GM12878 (cell line): ENCODE results near the gene BCCIP. TPM values are rescaled to one million over a fixed set of nuclear protein-coding genes. Genes with fewer than 3 reads are reported as not detected.

Experiments
- ATAC-seq: fragments of 200-7000 bp; cut with Tn5 transposase; 3 replicates; pipeline ENCODE4 v1.9.1; 2020; ENCODE audit warnings: mild to moderate bottlenecking, moderate library complexity
- BruUV-seq: library from RNA; stranded (reverse); fragments of 400-500 nt; replicated peaks from 2 replicates; lab custom pipeline; 2021; lab: Mats Ljungman, UMichigan
- CTCF ChIA-PET: fragments of 300-600 bp; sonication (Branson Sonifier 250); formaldehyde crosslinking; extraction: SDS; loops from one replicate; lab custom pipeline; 2021; ENCODE audit warnings: inconsistent platforms; lab: Yijun Ruan, JAX
- POLR2A ChIA-PET: fragments of 350-600 bp; formaldehyde crosslinking; extraction: SDS; loops from one replicate; lab custom pipeline; 2021; ENCODE audit warnings: inconsistent platforms; lab: Charles Lee
- RAD21 ChIA-PET: fragments of 300-600 bp; sonication (Branson Sonifier 250); formaldehyde crosslinking; loops from one replicate; lab custom pipeline; 2023; ENCODE audit warnings: antibody characterized with exemption; ENCODE audit not compliant: unreplicated experiment; lab: Charles Lee
- SMC1A ChIA-PET: fragments of 300-600 bp; sonication (Branson Sonifier 250); formaldehyde crosslinking; loops from one replicate; lab custom pipeline; 2023; ENCODE audit not compliant: unreplicated experiment, uncharacterized antibody; lab: Charles Lee
- DNase-seq: peaks from one replicate; pipeline ENCODE4 v3.0.0-alpha.2; 2011; ENCODE audit warnings: low read depth, low spot score
- FAIRE-seq: peaks from 3 replicates; lab custom pipeline; 2011; peaks lifted over from hg19 to GRCh38; lab: Jason Lieb, UNC
- H2AFZ ChIP-seq: 2 replicates; pipeline ENCODE4 v1.6.0; 2011; ENCODE audit warnings: low read depth, low read length, control low read depth; ENCODE audit not compliant: control insufficient read depth
- H3K27ac ChIP-seq: 2 replicates; pipeline ENCODE4 v1.5.1; 2011; ENCODE audit warnings: control low read depth; ENCODE audit not compliant: control insufficient read depth, insufficient read depth
- H3K27me3 ChIP-seq, 2 experiments: replicated peaks in 1 of 2; 2 replicates each; pipeline versions ENCODE4 v1.6.0 to v1.6.1; 2011; ENCODE audit warnings: low read length in 1 of 2; ENCODE audit not compliant: control insufficient read depth in 2 of 2, insufficient read depth in 2 of 2
- H3K36me3 ChIP-seq, 2 experiments: 2 replicates each; pipeline ENCODE4 v1.5.1; 2011; ENCODE audit warnings: low read length in 1 of 2; ENCODE audit not compliant: control insufficient read depth in 2 of 2, insufficient read depth in 2 of 2
- H3K4me1 ChIP-seq: 2 replicates; pipeline ENCODE4 v1.6.1; 2011; ENCODE audit warnings: mild to moderate bottlenecking, low read length, moderate library complexity, mixed read lengths; ENCODE audit not compliant: control insufficient read depth, insufficient read depth
- H3K4me2 ChIP-seq: 2 replicates; pipeline ENCODE4 v1.6.0; 2011; ENCODE audit warnings: control low read depth; ENCODE audit not compliant: control insufficient read depth, insufficient read depth
- H3K4me3 ChIP-seq: fragments of 200-600 bp; sonication (generic); 2 replicates; pipeline ENCODE4 v1.5.1; 2016
- H3K79me2 ChIP-seq: 2 replicates; pipeline ENCODE4 v1.6.0; 2011; ENCODE audit warnings: low read length; ENCODE audit not compliant: control insufficient read depth, insufficient read depth
- H3K9ac ChIP-seq: 2 replicates; pipeline ENCODE4 v1.8.0; 2011; ENCODE audit warnings: low read length, control low read depth, mixed read lengths; ENCODE audit not compliant: control insufficient read depth, insufficient read depth
- H3K9me3 ChIP-seq: replicated peaks from 3 replicates; pipeline ENCODE4 v1.5.1; 2011; ENCODE audit warnings: mild to moderate bottlenecking, low read length; ENCODE audit not compliant: control insufficient read depth, insufficient read depth
- H4K20me1 ChIP-seq: 2 replicates; pipeline ENCODE4 v1.6.0; 2011; ENCODE audit not compliant: control insufficient read depth, insufficient read depth
- BHLHE40 ChIP-seq, 2 experiments: fragments of 450-650 bp in 1 of 2; IDR thresholded peaks; 2 replicates each; pipeline ENCODE4 v1.6.1; 2011 to 2017; ENCODE audit warnings: low read depth in 2 of 2, borderline replicate concordance in 1 of 2, improper control_type of control experiment in 1 of 2, low read length in 1 of 2, mild to moderate bottlenecking in 1 of 2
- CBX5 ChIP-seq: sonication (generic); IDR thresholded peaks from 2 replicates; pipeline ENCODE4 v1.6.1; 2016; ENCODE audit warnings: low read depth, moderate library complexity, mild to moderate bottlenecking, inconsistent platforms
- JUND ChIP-seq: IDR thresholded peaks from 2 replicates; pipeline ENCODE4 v1.6.1; 2012; ENCODE audit warnings: low read depth, mild to moderate bottlenecking, low read length, improper control_type of control experiment, moderate library complexity
- PML ChIP-seq: IDR thresholded peaks from 2 replicates; pipeline ENCODE4 v1.6.1; 2012; ENCODE audit warnings: low read length, inconsistent platforms
- POLR2AphosphoS2 ChIP-seq: IDR thresholded peaks from 2 replicates; pipeline ENCODE4 v1.6.1; 2011; ENCODE audit warnings: low read depth, mild to moderate bottlenecking, low read length, improper control_type of control experiment, moderate library complexity
- SMAD5 ChIP-seq: IDR thresholded peaks from 2 replicates; pipeline ENCODE4 v1.6.1; 2016; ENCODE audit warnings: antibody characterized with exemption, low read depth
- SREBF1 ChIP-seq: IDR thresholded peaks from 2 replicates; pipeline ENCODE4 v1.6.1; 2012; ENCODE audit warnings: mild to moderate bottlenecking, low read length
- TCF12 ChIP-seq: IDR thresholded peaks from 2 replicates; pipeline ENCODE4 v1.6.1; 2011; ENCODE audit warnings: low read depth, mild to moderate bottlenecking, low read length
- YY1 ChIP-seq: IDR thresholded peaks from 2 replicates; pipeline ENCODE4 v1.6.1; 2011; ENCODE audit warnings: low read depth, mild to moderate bottlenecking, low read length
- WGBS: methylation state at CpG from one replicate; pipeline ENCODE4 v1.1.6; 2016; ENCODE audit warnings: low lambda C conversion rate; ENCODE audit not compliant: insufficient replicate concordance, insufficient coverage; ENCODE audit errors: missing lambda C conversion rate; 5-methylcytosine and 5-hydroxymethylcytosine counted together
- in situ Hi-C: fragments of 300-500 bp; cut with MboI; formaldehyde crosslinking; loops from 9 replicates; pipeline ENCODE4 v1.14.3; 2018; ENCODE audit warnings: mixed read lengths
- intact Hi-C: fragments of 100-400 bp; cut with micrococcal nuclease; formaldehyde crosslinking; loops from one replicate; pipeline ENCODE4 v1.14.2; 2022; ENCODE audit not compliant: unreplicated experiment
- polyA plus RNA-seq, 11 experiments: library from polyadenylated mRNA; depleted of rRNA in 4 of 11; unstranded in 6 of 11; stranded (reverse) in 5 of 11; fragments of >200 nt; fragmentation: Nextera tagmentation in 4 of 11; fragmentation: Illumina TruSeq in 1 of 11; extraction: Ambion mirVana in 4 of 11; extraction: Trizol in 1 of 11; gene quantifications; 1 replicate in 1 of 11; 2 replicates in 10 of 11; pipeline versions ENCODE4 v1.2.1 to v1.2.3, GENCODE V29; 2011 to 2016; ENCODE audit warnings: inconsistent platforms in 2 of 11, missing spikeins in 2 of 11, low read depth in 1 of 11
- total RNA-seq, 4 experiments: library from RNA; depleted of rRNA in 3 of 4; stranded (reverse); fragments of >200 nt in 3 of 4; fragmentation: Illumina TruSeq in 1 of 4; extraction: Trizol in 1 of 4; gene quantifications; 2 replicates each; pipeline versions ENCODE4 v1.2.1 to v1.2.3, GENCODE V29; 2013 to 2021
- TF ChIP-seq, protein P1 (sequence below): fragments of 450-650 bp; formaldehyde crosslinking; IDR thresholded peaks from 2 replicates; pipeline ENCODE4 v1.5.0; 2022; ENCODE audit warnings: mild to moderate bottlenecking, missing genetic modification characterization

The BCCIP gene
- total and polyA plus RNA-seq, 10 of the 15 experiments (the other 5 are each of a cell fraction or from before 2014, with no cell fraction given) = 61.2 to 225 (median 127) TPM

DNA sequence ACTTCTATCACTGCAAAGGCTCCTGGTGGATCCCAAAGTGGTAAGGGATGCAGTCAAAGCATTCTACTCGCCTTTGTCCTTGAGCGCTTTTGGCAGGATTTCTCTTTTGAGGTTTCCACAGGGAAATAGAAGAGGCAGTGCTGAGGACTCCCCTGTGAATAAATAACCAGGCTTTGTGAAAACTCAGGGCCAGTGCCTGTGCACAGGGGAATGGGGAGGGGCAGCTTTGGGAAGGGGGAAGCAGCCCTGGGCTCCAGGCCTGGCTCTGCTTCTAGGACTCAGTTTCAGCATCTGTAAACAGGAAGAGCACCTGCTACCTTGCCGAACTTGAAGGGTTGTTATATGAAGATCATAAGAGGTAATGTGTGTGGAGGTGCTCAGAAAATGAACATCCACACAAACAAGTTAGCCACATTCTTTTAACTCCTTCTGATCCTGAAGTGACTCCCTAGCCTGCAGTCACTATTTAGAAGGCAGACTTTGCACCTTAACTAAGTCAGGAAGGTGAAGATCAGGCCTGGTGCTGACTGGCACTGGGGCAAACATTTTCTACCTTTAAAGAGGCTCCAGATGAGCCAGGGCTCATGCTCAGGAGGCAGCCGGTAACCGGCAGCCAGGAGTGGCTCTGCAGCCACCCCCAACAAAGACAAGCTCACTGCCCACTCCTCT, 25.2 kb upstream of the BCCIP start:
- ATAC-seq (no peak), DNase-seq (no peak), FAIRE-seq (no peak)
- CTCF ChIA-PET = no interaction called here
- in situ Hi-C loops (no loop called here), intact Hi-C loops (no loop called here)
- no peak overlapping the region for H3K9ac ChIP-seq
- no peak overlapping the region for H3K27ac ChIP-seq
- no peak overlapping the region for H3K4me2 ChIP-seq
- POLR2A ChIA-PET = no interaction called here
- RAD21 ChIA-PET = no interaction called here
- SMC1A ChIA-PET = interaction anchor here (0.7 kb wide), 1 partner anchor 25 kb away, joined by 3 read pairs; the partner anchor contains the start of genes BCCIP and UROS
- WGBS = 70% methylated on average over 5 of the region's 5 CpGs
- H3K4me1 ChIP-seq = no peaks in the 10 kb centered on the region
- TF ChIP-seq CBX5 = no peak
- H4K20me1 ChIP-seq = no peaks in the 10 kb centered on the region
- peaks cover 0 to 12% of the 10 kb centered on the region in 2 experiments for H3K36me3 ChIP-seq
- H3K27me3 ChIP-seq = no peaks in the 10 kb centered on the region
- H2AFZ ChIP-seq = no peak overlapping the region
- no TSS peak for BruUV-seq
- H3K79me2 ChIP-seq = no peaks in the 10 kb centered on the region
- no peaks in the 10 kb centered on the region for H3K9me3 ChIP-seq
- H3K4me3 ChIP-seq = no peak overlapping the region

DNA sequence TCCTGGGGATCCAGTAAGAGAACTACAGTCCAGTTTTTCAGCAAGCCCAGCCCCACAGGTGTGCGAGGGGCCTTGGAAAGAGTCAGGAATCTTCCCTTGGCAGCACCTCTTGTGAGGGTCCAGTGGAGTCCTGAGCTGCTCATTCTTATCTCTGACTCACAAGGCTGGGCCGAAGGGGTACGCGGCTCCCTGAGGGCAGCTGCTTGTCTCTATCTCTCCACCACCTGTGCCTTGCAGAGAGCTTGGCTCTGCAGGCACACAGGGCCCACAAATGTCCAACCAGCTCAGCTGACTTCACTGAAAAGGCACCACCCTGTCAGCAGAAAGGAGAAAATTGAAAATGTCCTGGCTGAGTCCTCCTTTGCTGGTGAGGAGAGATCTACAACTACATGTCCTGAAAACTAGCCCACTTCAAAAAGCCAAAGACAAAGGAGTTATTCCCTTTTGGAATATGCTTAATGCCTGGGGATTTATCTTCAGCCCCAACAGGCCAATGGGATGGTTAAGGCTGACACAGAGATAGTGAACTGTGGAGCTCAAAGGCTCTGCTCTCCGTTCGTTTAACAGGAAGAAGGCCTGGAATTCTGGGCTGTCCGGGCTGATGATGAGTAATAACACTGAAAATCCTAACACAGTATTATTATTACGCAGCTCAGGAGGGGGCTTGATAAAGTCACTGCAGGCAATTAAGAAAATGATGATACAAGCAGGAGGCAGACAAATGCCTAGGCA, 23.7 kb upstream of the BCCIP start:
- RAD21 ChIA-PET = no interaction called here
- H3K9ac ChIP-seq = no peak overlapping the region
- H2AFZ ChIP-seq = no peak overlapping the region
- H4K20me1 ChIP-seq = no peaks in the 10 kb centered on the region
- POLR2A ChIA-PET = interaction anchor here (0.7 kb wide), 1 partner anchor 59 kb away, joined by 3 read pairs; no protein-coding TSS in a partner anchor
- H3K36me3 ChIP-seq = peaks cover 0 to 15% of the 10 kb centered on the region in 2 experiments; a peak in 3 of 4 replicates
- no peaks in the 10 kb centered on the region for H3K4me1 ChIP-seq
- intact Hi-C loops = no loop called here
- H3K9me3 ChIP-seq = no peaks in the 10 kb centered on the region
- SMC1A ChIA-PET = no interaction called here
- no peak overlapping the region for H3K4me2 ChIP-seq
- in situ Hi-C loops = no loop called here
- ATAC-seq = no peak
- FAIRE-seq = no peak
- no peak for DNase-seq
- WGBS = 97% methylated on average over 8 of the region's 8 CpGs
- H3K27me3 ChIP-seq = no peaks in the 10 kb centered on the region
- no TSS peak for BruUV-seq
- H3K79me2 ChIP-seq = no peaks in the 10 kb centered on the region
- no peak overlapping the region for H3K27ac ChIP-seq
- H3K4me3 ChIP-seq = no peak overlapping the region
- CTCF ChIA-PET = no interaction called here
- TF ChIP-seq POLR2AphosphoS2 (no peak), BHLHE40 (IDR thresholded peaks at IDR 0.05; ENCODE audit: borderline replicate concordance in 1 of 2, low read depth in 2 of 2, low read length in 1 of 2) (no peak), YY1 (no peak), SREBF1 (no peak), TCF12 (no peak), JUND (no peak), SMAD5 (no peak), PML (no peak)
- TF ChIP-seq, protein P1, sequence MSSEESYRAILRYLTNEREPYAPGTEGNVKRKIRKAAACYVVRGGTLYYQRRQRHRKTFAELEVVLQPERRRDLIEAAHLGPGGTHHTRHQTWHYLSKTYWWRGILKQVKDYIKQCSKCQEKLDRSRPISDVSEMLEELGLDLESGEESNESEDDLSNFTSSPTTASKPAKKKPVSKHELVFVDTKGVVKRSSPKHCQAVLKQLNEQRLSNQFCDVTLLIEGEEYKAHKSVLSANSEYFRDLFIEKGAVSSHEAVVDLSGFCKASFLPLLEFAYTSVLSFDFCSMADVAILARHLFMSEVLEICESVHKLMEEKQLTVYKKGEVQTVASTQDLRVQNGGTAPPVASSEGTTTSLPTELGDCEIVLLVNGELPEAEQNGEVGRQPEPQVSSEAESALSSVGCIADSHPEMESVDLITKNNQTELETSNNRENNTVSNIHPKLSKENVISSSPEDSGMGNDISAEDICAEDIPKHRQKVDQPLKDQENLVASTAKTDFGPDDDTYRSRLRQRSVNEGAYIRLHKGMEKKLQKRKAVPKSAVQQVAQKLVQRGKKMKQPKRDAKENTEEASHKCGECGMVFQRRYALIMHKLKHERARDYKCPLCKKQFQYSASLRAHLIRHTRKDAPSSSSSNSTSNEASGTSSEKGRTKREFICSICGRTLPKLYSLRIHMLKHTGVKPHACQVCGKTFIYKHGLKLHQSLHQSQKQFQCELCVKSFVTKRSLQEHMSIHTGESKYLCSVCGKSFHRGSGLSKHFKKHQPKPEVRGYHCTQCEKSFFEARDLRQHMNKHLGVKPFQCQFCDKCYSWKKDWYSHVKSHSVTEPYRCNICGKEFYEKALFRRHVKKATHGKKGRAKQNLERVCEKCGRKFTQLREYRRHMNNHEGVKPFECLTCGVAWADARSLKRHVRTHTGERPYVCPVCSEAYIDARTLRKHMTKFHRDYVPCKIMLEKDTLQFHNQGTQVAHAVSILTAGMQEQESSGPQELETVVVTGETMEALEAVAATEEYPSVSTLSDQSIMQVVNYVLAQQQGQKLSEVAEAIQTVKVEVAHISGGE (CRISPR knock-in tag) = no peak
